Stimulated activated CD4-positive, alpha-beta T cell treated with anti-CD3 and anti-CD28 coated beads, TNF-alpha, amount 100 ng/mL, for 48 hours (primary cell): ENCODE measurements around the gene LAMC3.
A peak's percentile ranks its signal among the peaks of the same experiment; 100 is the strongest.

Experiments
- DNase-seq, 3 donors: peaks; one replicate each; pipeline ENCODE4 v3.0.0-alpha.2; 2020; ENCODE audit warnings: low read depth in 3 of 3

LAMC3 gene

DNA sequence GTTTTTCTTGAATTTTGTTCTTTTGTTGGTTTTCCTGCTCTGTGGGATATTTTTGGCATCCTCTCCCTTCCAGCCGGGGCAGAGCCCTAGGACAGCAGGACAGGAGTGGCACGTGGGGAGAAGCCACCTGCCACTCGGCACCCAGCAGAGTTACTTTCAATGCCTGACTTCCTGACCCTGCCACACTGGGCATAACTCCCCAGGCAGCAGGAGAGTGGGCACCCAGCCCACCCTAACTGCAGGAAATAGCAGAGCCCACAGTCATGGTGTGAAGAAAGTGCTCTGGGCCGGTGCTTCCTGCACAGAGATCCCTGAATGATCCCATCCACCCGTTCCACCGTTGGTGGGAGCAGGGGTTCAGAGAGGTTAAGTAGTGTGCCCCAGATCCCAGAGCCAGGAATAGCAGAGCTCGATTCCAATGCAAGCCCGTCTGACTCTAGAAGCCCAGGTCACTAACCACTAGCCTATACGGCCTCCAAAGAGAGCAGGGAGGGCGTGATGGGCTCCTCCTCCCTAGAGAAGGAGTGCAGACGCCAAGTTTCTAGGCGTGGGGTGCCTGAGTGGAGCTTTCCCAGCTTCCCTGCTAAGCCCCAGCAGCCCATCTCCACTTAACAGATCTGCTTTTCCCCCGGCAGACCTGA is 108.3 kb downstream of the LAMC3 start:
- DNase-seq, result no peak

- DNase-seq, result no peak
Observed at GRCh38 chr9:131117762-131118145, 108.8 kb downstream of the LAMC3 start.

GRCh38 chr9:131119600-131119999 is 110.6 kb downstream of the LAMC3 start:
- no peak for DNase-seq

DNA sequence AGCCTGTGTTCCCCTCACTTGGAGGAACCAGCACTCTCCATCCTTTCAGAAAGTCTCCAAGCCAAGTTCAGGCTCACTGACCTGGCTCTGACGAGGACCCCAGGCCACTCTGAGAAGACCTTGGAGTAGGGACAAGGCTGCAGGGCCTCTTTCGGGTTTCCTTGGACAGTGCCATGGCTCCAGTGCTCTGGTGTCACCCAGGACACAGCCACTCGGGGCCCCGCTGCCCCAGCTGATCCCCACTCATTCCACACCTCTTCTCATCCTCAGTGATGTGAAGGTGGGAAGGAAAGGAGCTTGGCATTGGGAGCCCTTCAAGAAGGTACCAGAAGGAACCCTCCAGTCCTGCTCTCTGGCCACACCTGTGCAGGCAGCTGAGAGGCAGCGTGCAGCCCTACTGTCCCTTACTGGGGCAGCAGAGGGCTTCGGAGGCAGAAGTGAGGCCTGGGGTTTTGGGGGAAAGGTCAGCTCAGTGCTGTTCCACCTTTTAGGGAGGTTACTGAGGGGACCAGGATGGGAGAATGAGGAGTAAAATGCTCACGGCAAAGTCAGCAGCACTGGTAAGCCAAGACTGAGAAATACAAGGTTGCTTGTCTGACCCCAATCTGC is 111.8 kb downstream of the LAMC3 start:
- DNase-seq, result no peak

DNA sequence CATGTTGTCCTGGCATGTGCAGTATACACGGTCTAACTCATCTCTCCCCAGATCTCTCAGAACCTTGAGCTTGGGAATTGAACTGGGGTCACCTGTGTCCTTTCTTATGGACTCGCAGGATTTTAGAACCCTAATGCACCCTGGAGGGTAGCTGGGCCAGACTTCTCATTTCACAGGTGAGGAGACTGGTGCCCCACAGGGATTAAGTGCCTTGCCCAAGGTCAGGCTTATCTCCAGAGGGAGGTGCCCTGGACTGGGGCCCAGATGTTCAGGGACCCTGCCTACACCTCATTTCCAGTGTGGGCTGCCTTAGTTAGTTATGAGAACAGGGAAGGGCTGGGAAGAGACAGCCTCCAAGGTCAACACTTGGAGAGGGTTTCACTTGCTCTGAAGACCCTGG is 112.4 kb downstream of the LAMC3 start:
- DNase-seq, result no peak

- DNase-seq, result no peak
Observed at GRCh38 chr9:131122158-131122557, 113.2 kb downstream of the LAMC3 start.

DNA sequence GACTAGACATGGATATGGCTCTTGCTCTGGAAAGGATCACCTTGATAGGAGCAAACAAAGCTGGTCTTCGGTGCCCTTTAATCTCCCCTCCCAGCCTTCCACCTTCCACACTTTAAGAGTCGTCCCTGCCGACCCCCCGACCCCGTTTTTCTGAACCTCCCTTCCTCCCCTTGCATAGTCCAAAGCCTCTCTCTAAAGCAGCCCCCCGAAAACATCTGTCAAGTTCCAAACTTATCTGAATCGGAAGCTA is 116.0 kb downstream of the LAMC3 start:
- peak in 1 of 3 donors; percentile 4 for DNase-seq

DNA sequence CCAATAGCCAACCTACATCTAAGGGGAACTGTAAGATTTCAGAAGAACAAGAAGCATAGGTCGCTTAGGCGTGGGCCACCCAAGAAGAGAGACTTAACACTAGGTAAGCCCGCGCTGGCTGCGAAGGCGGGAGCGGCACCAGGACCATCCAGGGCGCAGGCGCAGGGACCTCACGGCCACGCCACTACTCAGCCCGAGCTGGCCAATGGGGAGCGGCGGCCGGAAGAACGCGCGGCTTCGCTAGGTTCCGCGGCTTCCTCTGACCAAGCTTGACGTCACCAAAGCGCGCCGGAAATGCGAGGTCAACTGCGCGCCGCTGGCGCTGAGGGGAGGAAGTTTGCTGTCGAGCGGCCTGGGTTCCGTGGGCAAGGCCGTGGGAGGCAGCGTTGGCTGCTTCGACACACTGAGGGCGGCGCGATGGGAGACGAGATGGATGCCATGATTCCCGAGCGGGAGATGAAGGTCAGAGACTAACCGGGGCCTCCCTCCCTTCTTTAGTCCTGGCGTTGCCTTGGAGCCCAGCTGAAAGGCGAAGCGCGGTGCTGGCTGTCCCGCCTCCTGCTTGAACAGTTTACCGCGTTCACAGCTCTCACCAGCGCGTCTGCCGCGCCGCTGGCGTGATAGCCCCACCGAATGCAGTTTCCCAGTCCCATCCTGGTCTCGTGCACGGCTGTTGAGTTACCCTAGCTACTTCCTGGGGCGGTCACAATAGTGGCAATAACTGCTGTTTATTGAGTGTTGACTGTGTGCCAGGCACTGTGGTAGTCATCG is 116.5 kb downstream of the LAMC3 start, which contains the start of gene NUP214:
Gene NUP214, plus strand, starts transcription at position 299 of the 771 bp plus-strand sequence. Its CDS starts 119 bp downstream, at position 418.
- DNase-seq, result peak; percentile 97 to 100 (median 99)

DNA sequence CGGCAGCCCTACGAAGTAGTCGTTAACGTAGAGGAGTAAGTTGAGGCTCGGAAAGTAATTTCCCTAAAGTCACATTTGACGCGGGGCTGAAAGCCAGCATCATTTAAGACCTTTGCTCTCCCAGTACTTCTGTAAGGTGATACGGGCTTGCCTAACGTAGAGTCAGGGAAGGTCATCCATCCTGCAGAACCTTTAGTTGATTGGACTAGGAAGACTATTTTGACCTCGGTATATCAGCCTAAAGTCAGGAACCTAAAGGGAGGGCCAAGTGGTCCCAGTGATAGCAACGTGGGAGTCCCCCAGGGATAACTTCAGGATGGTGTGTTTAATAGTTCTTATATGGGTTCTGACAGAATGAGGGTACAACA is 117.1 kb downstream of the LAMC3 start:
- no peak for DNase-seq

DNA sequence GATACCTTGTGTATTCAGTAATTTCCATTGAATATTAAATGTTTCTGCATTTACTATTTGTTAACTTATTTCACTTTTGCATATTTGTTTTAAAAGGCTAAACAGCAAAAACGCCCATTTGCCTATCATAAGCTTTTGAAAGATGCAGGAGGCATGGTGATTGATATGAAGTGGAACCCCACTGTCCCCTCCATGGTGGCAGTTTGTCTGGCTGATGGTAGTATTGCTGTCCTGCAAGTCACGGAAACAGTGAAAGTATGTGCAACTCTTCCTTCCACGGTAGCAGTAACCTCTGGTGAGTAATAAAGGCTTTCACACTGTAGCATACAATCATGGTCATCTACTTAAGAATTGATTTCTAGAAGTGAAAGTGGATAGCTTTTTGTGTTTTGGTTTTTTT is 120.2 kb downstream of the LAMC3 start:
- no peak for DNase-seq

GRCh38 chr9:131138676-131139075 is 129.7 kb downstream of the LAMC3 start:
- DNase-seq, result no peak

GRCh38 chr9:131140112-131140511 is 131.1 kb downstream of the LAMC3 start:
- DNase-seq, result no peak

DNA sequence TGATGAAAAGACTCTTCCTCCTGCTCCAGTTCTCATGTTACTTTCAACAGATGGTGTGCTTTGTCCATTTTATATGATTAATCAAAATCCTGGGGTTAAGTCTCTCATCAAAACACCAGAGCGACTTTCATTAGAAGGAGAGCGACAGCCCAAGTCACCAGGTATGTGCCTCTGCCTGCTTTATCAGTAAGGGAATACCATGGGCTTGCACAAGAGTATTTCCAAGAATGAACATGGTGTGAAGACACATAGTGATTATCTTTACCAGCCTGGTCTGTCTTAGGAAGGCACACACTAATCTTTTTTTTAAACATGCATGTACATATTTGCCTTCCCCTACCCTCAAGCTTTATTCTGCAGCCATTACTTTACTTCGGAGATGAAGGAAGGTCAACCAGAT is 131.6 kb downstream of the LAMC3 start:
- no peak for DNase-seq

DNA sequence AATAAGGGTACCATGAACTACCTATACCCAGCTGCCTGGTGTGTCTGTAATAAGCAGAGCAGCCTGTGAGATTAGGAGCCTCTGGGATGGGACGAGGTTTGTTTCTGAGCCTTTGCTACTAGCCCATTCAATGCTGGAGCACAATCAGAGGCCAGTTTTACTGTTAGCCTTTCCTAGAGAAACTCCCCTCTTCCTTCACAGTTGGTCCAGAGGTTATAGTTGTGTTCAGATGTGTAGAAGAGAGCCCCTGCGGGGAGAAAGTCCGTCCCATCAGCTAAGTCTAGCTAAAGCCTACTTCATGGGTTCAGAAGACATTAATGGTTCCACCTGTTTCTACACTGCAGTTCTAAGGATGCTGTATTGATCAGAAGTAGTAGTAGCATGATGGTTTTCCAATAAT is 133.2 kb downstream of the LAMC3 start:
- DNase-seq, result no peak
